AG09309 (cell line): ENCODE results near the gene NTNG1.

Experiments
- DNase-seq: peaks from one replicate; pipeline ENCODE4 v3.0.0-alpha.2; 2010; ENCODE audit warnings: low read depth
- H3K4me3 ChIP-seq: 2 replicates; pipeline ENCODE4 v1.5.1; 2011; ENCODE audit warnings: mild to moderate bottlenecking, low read depth, low read length, moderate library complexity; ENCODE audit not compliant: control insufficient read depth
- TF ChIP-seq, protein P1 (sequence below): IDR thresholded peaks from 2 replicates; pipeline ENCODE4 v1.5.1; 2011; ENCODE audit warnings: mild to moderate bottlenecking, low read depth, low read length, inconsistent platforms; ENCODE audit not compliant: insufficient read depth, control insufficient read depth; ENCODE audit errors: missing control alignments

Gene NTNG1

GRCh38 chr1:107273515-107273914, 132.7 kb downstream of the NTNG1 start:
- TF ChIP-seq, protein P1, sequence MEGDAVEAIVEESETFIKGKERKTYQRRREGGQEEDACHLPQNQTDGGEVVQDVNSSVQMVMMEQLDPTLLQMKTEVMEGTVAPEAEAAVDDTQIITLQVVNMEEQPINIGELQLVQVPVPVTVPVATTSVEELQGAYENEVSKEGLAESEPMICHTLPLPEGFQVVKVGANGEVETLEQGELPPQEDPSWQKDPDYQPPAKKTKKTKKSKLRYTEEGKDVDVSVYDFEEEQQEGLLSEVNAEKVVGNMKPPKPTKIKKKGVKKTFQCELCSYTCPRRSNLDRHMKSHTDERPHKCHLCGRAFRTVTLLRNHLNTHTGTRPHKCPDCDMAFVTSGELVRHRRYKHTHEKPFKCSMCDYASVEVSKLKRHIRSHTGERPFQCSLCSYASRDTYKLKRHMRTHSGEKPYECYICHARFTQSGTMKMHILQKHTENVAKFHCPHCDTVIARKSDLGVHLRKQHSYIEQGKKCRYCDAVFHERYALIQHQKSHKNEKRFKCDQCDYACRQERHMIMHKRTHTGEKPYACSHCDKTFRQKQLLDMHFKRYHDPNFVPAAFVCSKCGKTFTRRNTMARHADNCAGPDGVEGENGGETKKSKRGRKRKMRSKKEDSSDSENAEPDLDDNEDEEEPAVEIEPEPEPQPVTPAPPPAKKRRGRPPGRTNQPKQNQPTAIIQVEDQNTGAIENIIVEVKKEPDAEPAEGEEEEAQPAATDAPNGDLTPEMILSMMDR, result no peak
- DNase-seq, result no peak
- no peak overlapping the region for H3K4me3 ChIP-seq

GRCh38 chr1:107274227-107274626, 133.4 kb downstream of the NTNG1 start:
- DNase-seq, result no peak
- no peak overlapping the region for H3K4me3 ChIP-seq
- TF ChIP-seq, protein P1, result no peak

- H3K4me3 ChIP-seq, result no peak overlapping the region
- DNase-seq, result no peak
- TF ChIP-seq, protein P1, result no peak
Observed at GRCh38 chr1:107276247-107276646, 135.4 kb downstream of the NTNG1 start.

- no peak overlapping the region for H3K4me3 ChIP-seq
- peak; percentile 47 for DNase-seq
- TF ChIP-seq, protein P1, result peak; percentile 76
Observed at GRCh38 chr1:107277022-107277421, 136.2 kb downstream of the NTNG1 start.

GRCh38 chr1:107286125-107286524, 145.3 kb downstream of the NTNG1 start:
- no peak overlapping the region for H3K4me3 ChIP-seq
- TF ChIP-seq, protein P1, result no peak
- DNase-seq, result no peak

DNA sequence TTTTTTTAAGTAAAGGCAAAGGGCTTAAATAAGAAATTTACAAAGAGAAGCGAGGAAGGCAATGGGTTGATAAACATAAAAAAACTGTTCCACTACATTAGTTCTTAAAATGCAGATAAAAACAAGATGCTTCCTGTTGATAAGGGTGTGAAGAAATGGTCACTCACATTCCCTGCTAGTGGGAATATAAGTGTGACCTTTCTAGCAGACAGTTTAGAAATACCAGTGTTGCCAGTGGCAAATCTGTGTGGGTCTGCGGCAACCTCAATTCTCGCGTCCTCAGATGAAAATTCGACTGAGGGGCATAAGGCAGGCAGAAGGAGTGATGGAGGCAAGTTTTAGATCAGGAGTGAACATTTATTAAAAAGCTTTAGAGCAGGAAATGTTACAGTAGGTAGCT, 151.1 kb downstream of the NTNG1 start:
- TF ChIP-seq, protein P1, result no peak
- no peak overlapping the region for H3K4me3 ChIP-seq
- no peak for DNase-seq
